GM19238 (cell line): ENCODE data around the gene CCSER2.
"Not testable (repeated sequence)": the region's sequence is repeated elsewhere in the genome, so short reads cannot be mapped to it uniquely, and the experiment has no call there.

Experiments used
- DNase-seq: peaks from one replicate; pipeline ENCODE4 v3.0.0; 2011; ENCODE audit warnings: low spot score; ENCODE audit not compliant: insufficient read length

Gene CCSER2

DNA sequence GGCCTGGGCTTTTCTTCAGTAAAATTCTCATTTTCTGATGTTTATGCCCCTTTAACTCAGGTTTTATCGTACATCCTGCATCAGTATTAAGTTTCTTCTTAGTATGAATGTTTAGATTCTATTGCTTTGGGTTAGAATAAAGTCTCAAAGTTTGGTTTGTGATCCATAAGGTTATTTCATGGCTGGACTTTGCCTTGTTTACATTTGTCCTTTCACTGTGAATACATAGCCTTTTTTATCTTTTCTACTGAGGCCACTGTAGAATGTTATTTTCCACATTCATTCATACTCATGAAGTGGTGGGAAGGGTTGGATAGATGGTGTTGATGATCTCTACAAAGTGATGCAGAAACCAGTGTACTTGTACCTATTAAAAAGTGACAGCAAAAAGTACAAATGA, 59.8 kb downstream of the CCSER2 start:
- no peak for DNase-seq

DNA sequence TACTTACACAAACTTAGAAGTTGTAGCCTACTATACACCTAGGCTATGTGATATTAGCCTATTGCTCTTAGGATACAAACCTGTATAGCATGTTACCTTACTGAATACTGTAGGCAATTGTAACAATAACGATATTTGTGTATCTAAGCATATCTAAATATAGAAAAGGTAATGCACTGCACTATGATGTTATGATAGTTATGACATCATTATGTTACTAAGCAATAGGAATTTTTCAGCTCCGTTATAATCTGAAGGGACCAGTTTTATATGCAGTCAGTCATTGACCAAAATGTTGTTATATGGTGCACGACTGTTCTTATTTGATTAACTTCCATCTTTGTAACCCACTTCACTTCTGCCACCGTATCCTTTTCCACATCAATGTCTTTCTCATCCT, 62.0 kb downstream of the CCSER2 start:
- no peak for DNase-seq

DNA sequence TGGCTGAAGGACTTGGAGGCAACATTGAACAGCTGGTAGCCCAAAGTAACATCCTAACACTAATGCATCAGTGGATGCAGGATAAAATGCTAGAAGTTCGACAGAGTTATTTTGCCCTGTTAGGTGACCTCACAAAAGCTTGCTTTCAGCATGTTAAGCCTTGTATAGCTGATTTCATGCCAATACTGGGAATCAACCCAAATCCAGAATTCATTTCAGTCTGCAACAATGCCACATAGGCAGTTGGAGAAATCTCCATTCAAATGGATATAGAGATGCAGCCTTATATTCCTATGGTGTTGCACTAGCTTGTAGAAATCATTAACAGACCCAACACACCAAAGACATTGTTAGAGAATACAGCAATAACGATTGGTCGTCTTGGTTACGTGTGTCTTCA, 62.9 kb downstream of the CCSER2 start:
- DNase-seq = no peak

DNA sequence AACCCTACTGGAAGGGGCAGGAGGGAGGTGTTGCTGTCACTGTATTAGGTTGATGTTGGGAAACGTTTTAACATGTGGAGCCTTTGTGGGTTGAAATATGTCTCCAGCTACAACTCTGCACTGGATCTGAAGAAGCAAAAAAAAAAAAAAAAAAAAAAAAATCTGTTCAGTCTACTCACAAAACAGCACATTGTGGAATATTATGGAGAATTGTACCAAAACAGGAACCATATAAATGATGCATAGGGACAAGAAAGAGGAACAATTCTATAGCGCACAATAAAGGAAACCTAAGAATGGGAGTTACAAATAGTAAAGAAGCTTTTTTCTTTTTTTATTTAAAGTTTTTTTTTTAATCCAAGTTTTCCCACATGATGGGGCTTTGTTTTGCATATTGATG, 63.8 kb downstream of the CCSER2 start:
- DNase-seq = no peak

- DNase-seq = no peak
Observed at GRCh38 chr10:84395581-84395980, 67.2 kb downstream of the CCSER2 start.

GRCh38 chr10:84397735-84398144, 69.4 kb downstream of the CCSER2 start:
- no peak for DNase-seq

DNA sequence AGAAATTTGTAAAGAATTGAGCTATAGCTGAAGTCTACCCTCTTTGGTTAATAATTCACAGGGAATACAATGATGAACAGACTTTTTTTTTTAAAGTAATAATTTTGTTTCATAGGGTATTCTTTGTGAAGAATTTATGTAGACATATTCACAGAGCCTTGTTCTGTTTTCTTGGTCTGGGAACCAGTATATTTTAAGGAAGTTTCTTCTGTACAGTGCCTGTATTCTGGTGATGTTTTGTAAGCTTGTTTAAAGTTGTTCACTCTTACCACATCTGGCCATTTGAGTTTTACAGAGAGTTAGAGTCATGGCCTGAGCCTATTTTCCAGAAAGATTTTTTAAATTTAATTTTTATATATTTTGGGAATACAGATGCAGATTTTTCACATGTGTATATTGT, 70.3 kb downstream of the CCSER2 start:
- DNase-seq = no peak

- DNase-seq = no peak
Observed at GRCh38 chr10:84401854-84402611, 73.6 kb downstream of the CCSER2 start.

- DNase-seq = no peak
Observed at GRCh38 chr10:84404783-84405182, 76.4 kb downstream of the CCSER2 start.

- no peak for DNase-seq
Observed at GRCh38 chr10:84405662-84406061, 77.3 kb downstream of the CCSER2 start.

GRCh38 chr10:84406561-84406960, 78.2 kb downstream of the CCSER2 start:
- no peak for DNase-seq

DNA sequence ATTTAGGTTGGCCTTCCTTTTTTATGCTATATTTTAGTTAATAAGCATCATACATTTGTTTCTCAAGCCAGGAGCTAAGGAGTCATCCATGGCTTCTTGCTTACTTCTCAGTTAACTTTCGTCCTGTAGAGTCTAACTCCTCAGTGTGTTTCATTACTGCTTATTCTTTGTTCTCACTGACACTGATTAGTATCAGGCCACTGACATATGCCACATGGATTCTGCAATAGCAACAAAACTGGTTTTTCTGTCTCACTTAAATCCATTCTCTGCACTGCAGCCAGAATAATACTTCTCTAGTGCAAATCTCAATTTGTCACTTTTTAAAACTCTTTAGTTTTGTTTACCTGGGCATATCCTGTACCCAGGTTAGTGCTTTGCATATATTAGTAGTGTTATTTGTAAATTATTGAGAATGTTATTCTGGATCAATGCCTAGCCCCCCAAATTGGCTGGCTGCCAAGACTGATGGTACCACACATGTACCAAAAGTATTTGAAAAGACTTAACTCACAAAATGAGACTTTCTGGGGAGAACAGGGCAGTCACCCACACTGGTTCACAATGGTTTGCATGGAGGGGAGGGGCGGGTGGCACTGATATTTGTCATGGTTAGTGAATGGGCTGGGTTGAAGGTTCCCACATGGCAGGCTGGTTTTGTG, 79.1 kb downstream of the CCSER2 start:
- no peak for DNase-seq

DNA sequence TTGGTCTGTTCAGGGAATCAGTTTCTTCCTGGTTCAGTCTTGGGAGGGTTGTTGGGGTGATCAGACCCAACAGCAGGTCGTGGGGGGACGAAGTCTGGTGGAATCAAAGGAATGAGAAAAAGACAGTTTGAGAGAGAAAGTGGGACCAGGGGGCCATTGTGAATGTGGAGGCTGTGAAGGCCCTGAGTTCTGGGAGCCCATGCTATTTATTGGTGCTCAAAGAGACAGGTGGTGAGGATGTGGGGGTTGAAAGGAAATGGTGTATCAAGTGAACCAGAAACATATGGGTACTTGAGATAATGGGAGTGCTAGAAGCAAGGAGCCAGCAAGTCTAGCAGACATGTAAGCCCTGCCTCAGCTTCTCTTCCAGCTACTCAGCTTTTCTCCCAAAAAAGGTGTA, 84.1 kb downstream of the CCSER2 start:
- DNase-seq = no peak

DNA sequence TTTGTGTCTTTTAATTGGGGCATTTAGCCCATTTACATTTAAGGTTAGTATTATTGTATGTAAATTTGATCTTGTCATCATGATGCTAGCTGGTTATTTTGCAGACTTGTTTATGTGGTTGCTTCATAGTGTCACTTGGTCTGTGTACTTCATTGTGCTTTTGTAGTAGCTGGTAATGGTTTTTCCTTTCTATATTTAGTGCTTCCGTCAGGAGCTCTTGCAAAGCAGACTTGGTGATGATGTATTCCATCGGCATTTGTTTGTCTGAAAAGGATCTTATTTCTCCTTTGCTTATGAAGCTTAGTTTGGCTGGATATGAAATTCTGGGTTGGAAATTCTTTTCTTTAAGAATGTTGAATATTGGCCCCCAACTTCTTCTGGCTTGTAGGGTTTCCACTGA, 85.7 kb downstream of the CCSER2 start:
- DNase-seq = not testable (repeated sequence)

- no peak for DNase-seq
Observed at GRCh38 chr10:84415539-84416244, 87.3 kb downstream of the CCSER2 start.

DNA sequence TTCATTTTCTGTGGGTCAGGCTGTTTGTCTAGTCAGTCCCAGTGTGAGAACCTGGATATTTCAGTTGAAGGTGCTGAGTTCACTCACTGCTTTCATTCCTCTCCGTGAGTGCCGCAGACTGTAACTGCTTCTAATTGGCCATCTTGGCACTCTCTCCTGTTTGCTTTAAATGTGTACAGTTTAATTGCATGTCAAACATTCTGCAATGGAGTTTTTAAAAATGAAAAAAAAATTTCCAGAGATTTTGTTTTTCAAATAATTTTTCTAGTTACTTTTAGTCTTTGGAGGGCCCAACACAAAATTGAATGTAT, 87.8 kb downstream of the CCSER2 start:
- no peak for DNase-seq

GRCh38 chr10:84423719-84424118, 95.3 kb downstream of the CCSER2 start:
- DNase-seq = no peak

DNA sequence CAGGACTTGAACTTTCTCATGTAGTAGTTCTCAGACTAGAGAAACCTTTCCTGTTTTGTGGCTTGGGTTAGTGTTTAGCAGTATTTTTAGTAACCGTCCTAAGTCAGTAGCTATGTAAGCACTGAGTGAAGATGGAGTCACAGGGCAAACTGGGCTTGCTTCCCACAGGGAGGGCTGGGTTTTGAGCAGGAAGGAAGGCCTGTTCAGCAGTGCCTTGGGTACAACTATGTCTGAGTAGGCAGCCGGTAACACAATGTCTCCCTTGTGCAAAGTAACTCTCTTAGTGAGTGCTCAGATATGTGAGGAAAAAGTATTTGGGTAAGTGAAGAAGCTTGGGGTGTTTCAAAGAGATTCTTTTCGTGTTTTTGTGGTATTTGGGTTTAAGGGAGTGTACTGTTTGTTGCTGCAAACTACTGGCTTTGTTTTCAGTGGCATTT, 96.4 kb downstream of the CCSER2 start:
- no peak for DNase-seq

DNA sequence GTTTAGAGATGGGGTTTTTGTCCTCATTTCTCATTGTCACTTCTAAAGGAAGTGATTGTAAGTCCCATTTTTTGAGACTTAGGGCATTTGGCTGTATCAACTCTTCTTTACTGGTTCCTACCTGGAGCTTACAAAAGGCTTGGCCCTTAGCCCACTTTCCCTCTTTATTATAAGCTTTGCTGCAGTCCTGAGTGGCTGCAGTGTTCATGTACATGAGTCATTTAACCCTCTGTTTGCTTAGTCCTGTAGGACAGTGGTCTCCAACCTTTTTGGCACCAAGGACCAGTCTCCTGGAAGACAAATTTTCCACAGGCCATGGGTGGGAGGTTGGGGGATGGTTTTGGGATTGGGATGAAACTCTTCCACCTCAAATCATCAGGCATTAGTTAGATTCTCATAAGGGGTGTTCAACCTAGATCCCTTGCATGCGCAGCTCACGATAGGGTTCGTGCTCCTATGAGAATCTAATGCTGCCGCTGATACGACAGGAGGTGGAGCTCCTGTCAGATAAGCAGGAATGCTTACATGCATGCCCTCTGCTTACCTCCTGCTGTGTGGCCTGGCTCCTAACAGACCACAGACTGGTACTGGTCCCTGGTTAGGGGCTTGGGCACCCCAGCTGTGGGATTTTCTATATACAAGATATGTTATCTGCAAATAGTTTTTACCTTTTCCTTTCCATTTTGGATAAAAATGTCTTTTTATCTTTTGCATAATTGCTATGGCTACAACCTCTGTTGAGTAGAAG, 99.7 kb downstream of the CCSER2 start:
- no peak for DNase-seq

DNA sequence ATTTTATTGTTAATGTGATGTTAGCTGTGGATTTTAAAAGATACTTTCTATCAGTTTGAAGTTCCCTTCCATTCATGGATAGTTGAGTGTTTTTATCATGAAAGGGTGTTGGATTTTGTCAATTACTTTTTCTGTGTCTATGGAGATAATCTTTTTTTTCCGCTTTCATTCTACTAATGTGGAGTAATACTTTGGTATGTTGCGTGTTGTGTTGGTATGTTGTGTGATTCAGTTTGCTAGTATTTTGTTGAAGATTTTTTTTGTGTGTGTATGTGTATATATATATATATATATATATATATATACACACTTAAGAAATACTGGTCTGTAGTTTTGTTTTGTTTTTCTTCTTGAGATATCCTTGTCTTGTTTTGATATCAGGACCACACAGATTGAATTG, 100.3 kb downstream of the CCSER2 start:
- DNase-seq = no peak

DNA sequence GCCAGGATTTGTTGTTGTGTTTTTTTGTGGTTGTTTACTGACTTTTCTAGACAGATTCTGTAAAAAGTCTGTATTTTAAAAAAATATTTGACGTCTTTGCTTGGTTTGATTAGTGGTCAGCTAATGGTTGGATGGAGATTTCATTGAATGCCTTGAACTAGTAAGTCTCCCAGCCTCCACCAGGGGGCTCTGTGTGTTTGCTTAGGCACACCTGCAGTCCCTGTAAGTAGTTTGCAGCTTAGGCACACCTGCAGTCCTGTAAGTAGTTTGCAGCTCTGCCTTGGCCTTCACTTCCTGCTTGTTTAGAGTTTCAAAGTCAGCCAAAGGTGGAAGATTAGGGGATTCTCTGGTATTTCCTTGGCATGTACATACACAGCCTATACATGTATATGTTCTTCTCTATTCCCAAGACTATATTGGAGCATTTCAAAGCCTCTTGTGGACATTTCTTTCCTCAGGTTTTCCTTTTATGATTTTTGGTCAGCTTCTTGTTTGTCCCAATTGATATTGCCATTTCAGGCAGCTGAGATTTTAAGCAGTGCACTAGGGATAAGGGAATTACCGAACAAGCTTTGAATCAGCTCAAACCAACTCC, 101.6 kb downstream of the CCSER2 start:
- peak; percentile 16 for DNase-seq

GRCh38 chr10:84432891-84433290, 104.5 kb downstream of the CCSER2 start:
- no peak for DNase-seq
